HEK293 (cell line): Measurements from ENCODE around the gene ROR2.

ENCODE experiments used
- CTCF ChIA-PET: fragments of 350-600 bp; formaldehyde crosslinking; extraction: SDS; loops from one replicate; lab custom pipeline; 2021; ENCODE audit warnings: antibody characterized with exemption; lab: Yijun Ruan, JAX
- POLR2A ChIA-PET: fragments of 300-600 bp; formaldehyde crosslinking; extraction: SDS; loops from one replicate; lab custom pipeline; 2020; ENCODE audit warnings: antibody characterized with exemption, inconsistent platforms; lab: Yijun Ruan, JAX
- H3K27ac ChIP-seq: fragments of 200-500 bp; sonication (Bioruptor generic); 2 replicates; pipeline ENCODE4 v1.5.1; 2014; ENCODE audit warnings: low read depth, low read length, control low read depth, inconsistent platforms; ENCODE audit errors: extremely low read depth
- H3K36me3 ChIP-seq, 2 experiments: fragments of 200-500 bp in 1 of 2; sonication (Bioruptor generic) in 1 of 2; 1 replicate in 1 of 2; 2 replicates in 1 of 2; pipeline ENCODE4 v1.5.1; 2014 to 2017; ENCODE audit warnings: inconsistent platforms in 2 of 2, low read length in 2 of 2; ENCODE audit not compliant: control insufficient read depth in 2 of 2, insufficient read depth in 1 of 2
- H3K4me1 ChIP-seq: fragments of 200-500 bp; sonication (Bioruptor generic); 2 replicates; pipeline ENCODE4 v1.5.1; 2014; ENCODE audit warnings: mild to moderate bottlenecking, low read length, inconsistent platforms; ENCODE audit not compliant: control insufficient read depth, insufficient read depth
- H3K4me3 ChIP-seq: 2 replicates; pipeline ENCODE4 v1.5.1; 2011; ENCODE audit warnings: low read depth, mild to moderate bottlenecking, control low read depth, low read length, moderate library complexity
- H3K9me3 ChIP-seq: fragments of 200-500 bp; sonication (Bioruptor generic); 2 replicates; pipeline ENCODE4 v1.5.1; 2014; ENCODE audit warnings: low read depth, low read length, inconsistent platforms; ENCODE audit not compliant: control insufficient read depth, insufficient read depth
- KLF9 ChIP-seq: fragments of 450-650 bp; formaldehyde crosslinking; IDR thresholded peaks from 2 replicates; pipeline ENCODE4 v1.5.1; 2016; ENCODE audit warnings: missing biosample characterization, missing genetic modification characterization, low read depth
- OSR2 ChIP-seq: fragments of 450-650 bp; formaldehyde crosslinking; IDR thresholded peaks from 2 replicates; pipeline ENCODE4 v1.5.1; 2016; ENCODE audit warnings: missing biosample characterization, missing genetic modification characterization
- PATZ1 ChIP-seq: fragments of 450-650 bp; formaldehyde crosslinking; IDR thresholded peaks from 2 replicates; pipeline ENCODE4 v1.5.1; 2016; ENCODE audit warnings: missing biosample characterization, missing genetic modification characterization
- RBAK ChIP-seq: fragments of 450-650 bp; formaldehyde crosslinking; IDR thresholded peaks from 2 replicates; pipeline ENCODE4 v1.5.1; 2016; ENCODE audit warnings: missing biosample characterization, missing genetic modification characterization
- REST ChIP-seq: fragments of 450-650 bp; formaldehyde crosslinking; IDR thresholded peaks from 2 replicates; pipeline ENCODE4 v1.5.1; 2016; ENCODE audit warnings: missing biosample characterization, missing genetic modification characterization
- TRIM28 ChIP-seq: IDR thresholded peaks from 2 replicates; pipeline ENCODE4 v1.6.1; 2011; ENCODE audit warnings: low read length, control low read depth, borderline replicate concordance
- ZBTB21 ChIP-seq: fragments of 450-650 bp; formaldehyde crosslinking; IDR thresholded peaks from 2 replicates; pipeline ENCODE4 v1.5.1; 2017; ENCODE audit warnings: missing biosample characterization, missing genetic modification characterization
- ZNF19 ChIP-seq: fragments of 450-650 bp; formaldehyde crosslinking; IDR thresholded peaks from 2 replicates; pipeline ENCODE4; 2016; ENCODE audit warnings: missing biosample characterization, missing genetic modification characterization, low read depth
- ZNF280D ChIP-seq: fragments of 450-650 bp; formaldehyde crosslinking; IDR thresholded peaks from 2 replicates; pipeline ENCODE4 v1.5.1; 2016; ENCODE audit warnings: missing biosample characterization, missing genetic modification characterization
- ZNF426 ChIP-seq: fragments of 450-650 bp; formaldehyde crosslinking; IDR thresholded peaks from 2 replicates; pipeline ENCODE4 v1.5.1; 2017; ENCODE audit warnings: missing biosample characterization, missing genetic modification characterization, mild to moderate bottlenecking, inconsistent platforms, moderate library complexity
- ZNF48 ChIP-seq: fragments of 450-650 bp; formaldehyde crosslinking; IDR thresholded peaks from 2 replicates; pipeline ENCODE4 v1.5.1; 2016; ENCODE audit warnings: missing biosample characterization, missing genetic modification characterization
- ZNF521 ChIP-seq: fragments of 450-650 bp; formaldehyde crosslinking; IDR thresholded peaks from 2 replicates; pipeline ENCODE4 v1.5.1; 2017; ENCODE audit warnings: missing biosample characterization, mild to moderate bottlenecking, missing genetic modification characterization
- ZNF707 ChIP-seq: fragments of 450-650 bp; formaldehyde crosslinking; IDR thresholded peaks from 2 replicates; pipeline ENCODE4 v1.5.1; 2016; ENCODE audit warnings: missing biosample characterization, missing genetic modification characterization
- ZSCAN4 ChIP-seq: fragments of 450-650 bp; formaldehyde crosslinking; IDR thresholded peaks from 2 replicates; pipeline ENCODE4 v1.5.1; 2017; ENCODE audit warnings: missing biosample characterization, missing genetic modification characterization

Gene ROR2

GRCh38 chr9:91820126-91820750 lies 129.8 kb downstream of the ROR2 start:
- TF ChIP-seq TRIM28 = no peak
- no peak for TF ChIP-seq ZNF521 (tag by site-specific recombination)
- no peak for TF ChIP-seq ZBTB21
- TF ChIP-seq REST (tag by site-specific recombination) = no peak
- no peak for TF ChIP-seq RBAK
- POLR2A ChIA-PET = no interaction called here
- no peaks in the 10 kb centered on the region for H3K9me3 ChIP-seq
- CTCF ChIA-PET = no interaction called here
- H3K27ac ChIP-seq = no peak overlapping the region
- peaks cover 2% of the 10 kb centered on the region; the same call in 1 of the 2 replicates for H3K4me1 ChIP-seq
- H3K4me3 ChIP-seq = no peak overlapping the region
- no peaks in the 10 kb centered on the region for H3K36me3 ChIP-seq

GRCh38 chr9:91818647-91819403 lies 131.2 kb downstream of the ROR2 start:
- H3K9me3 ChIP-seq = no peaks in the 10 kb centered on the region
- POLR2A ChIA-PET = no interaction called here

More at GRCh38 chr9:91818647-91819403, 131.2 kb downstream of the ROR2 start:
- CTCF ChIA-PET = no interaction called here
- H3K4me3 ChIP-seq = no peak overlapping the region
- TF ChIP-seq ZNF426 (tag by site-specific recombination) (no peak), ZNF280D (tag by site-specific recombination) (no peak), ZNF707 (tag by site-specific recombination) (no peak), ZSCAN4 (tag by site-specific recombination) (no peak), ZNF48 (no peak), OSR2 (tag by site-specific recombination) (no peak), PATZ1 (tag by site-specific recombination) (no peak), ZNF19 (tag by site-specific recombination) (no peak), KLF9 (tag by site-specific recombination) (no peak)
- peaks cover 2% of the 10 kb centered on the region; the same call in 1 of the 2 replicates for H3K4me1 ChIP-seq
- no peak overlapping the region for H3K27ac ChIP-seq
- no peaks in the 10 kb centered on the region for H3K36me3 ChIP-seq
